HEK293 (cell line): ENCODE results near the gene JMJD4.

ENCODE experiments used
- HOXA7 ChIP-seq: sonication (generic); formaldehyde crosslinking; IDR thresholded peaks from 2 replicates; pipeline ENCODE4 v1.8.1; 2022; ENCODE audit warnings: missing genetic modification reagents, borderline replicate concordance
- ZBTB1 ChIP-seq: fragments of 450-650 bp; formaldehyde crosslinking; IDR thresholded peaks from 2 replicates; pipeline ENCODE4 v1.5.1; 2016; ENCODE audit warnings: missing biosample characterization, missing genetic modification characterization
- ZBTB48 ChIP-seq: fragments of 450-650 bp; formaldehyde crosslinking; IDR thresholded peaks from 2 replicates; pipeline ENCODE4 v1.5.1; 2016; ENCODE audit warnings: missing biosample characterization, missing genetic modification characterization
- ZNF184 ChIP-seq: fragments of 450-650 bp; IDR thresholded peaks from 2 replicates; pipeline ENCODE4 v1.5.1; 2018; ENCODE audit warnings: missing biosample characterization, mild to moderate bottlenecking, missing genetic modification characterization
- ZNF23 ChIP-seq: fragments of 450-650 bp; formaldehyde crosslinking; IDR thresholded peaks from 2 replicates; pipeline ENCODE4 v1.5.1; 2016; ENCODE audit warnings: missing biosample characterization, missing genetic modification characterization, borderline replicate concordance
- ZNF274 ChIP-seq, 2 experiments: fragments of 200-500 bp in 1 of 2; fragments of 450-650 bp in 1 of 2; sonication (Bioruptor generic) in 1 of 2; formaldehyde crosslinking in 1 of 2; IDR thresholded peaks; 2 replicates each; pipeline versions ENCODE4 v1.5.1 to v1.6.1; 2014 to 2016; ENCODE audit warnings: borderline replicate concordance in 1 of 2, inconsistent platforms in 1 of 2, low read length in 1 of 2, missing biosample characterization in 1 of 2, missing genetic modification characterization in 1 of 2
- TF ChIP-seq, protein P1 (sequence below): fragments of 450-650 bp; formaldehyde crosslinking; IDR thresholded peaks from 2 replicates; pipeline ENCODE4 v1.5.1; 2016; ENCODE audit warnings: missing biosample characterization, missing genetic modification characterization
- TF ChIP-seq, protein P2 (sequence below): fragments of 450-650 bp; formaldehyde crosslinking; IDR thresholded peaks from 2 replicates; pipeline ENCODE4 v1.5.1; 2017; ENCODE audit warnings: missing biosample characterization, missing genetic modification characterization
- TF ChIP-seq, protein P3 (sequence below): fragments of 450-650 bp; formaldehyde crosslinking; IDR thresholded peaks from 2 replicates; pipeline ENCODE4 v1.5.1; 2016; ENCODE audit warnings: missing biosample characterization, missing genetic modification characterization
- TF ChIP-seq, protein P4 (sequence below): fragments of 450-650 bp; formaldehyde crosslinking; conservative IDR thresholded peaks from 2 replicates; pipeline ENCODE4 v1.5.1; 2016; ENCODE audit warnings: low read depth, missing biosample characterization, missing genetic modification characterization
- TF ChIP-seq, protein P5 (sequence below): fragments of 450-650 bp; formaldehyde crosslinking; IDR thresholded peaks from 2 replicates; pipeline ENCODE4 v1.5.1; 2016; ENCODE audit warnings: missing biosample characterization, missing genetic modification characterization

DNA sequence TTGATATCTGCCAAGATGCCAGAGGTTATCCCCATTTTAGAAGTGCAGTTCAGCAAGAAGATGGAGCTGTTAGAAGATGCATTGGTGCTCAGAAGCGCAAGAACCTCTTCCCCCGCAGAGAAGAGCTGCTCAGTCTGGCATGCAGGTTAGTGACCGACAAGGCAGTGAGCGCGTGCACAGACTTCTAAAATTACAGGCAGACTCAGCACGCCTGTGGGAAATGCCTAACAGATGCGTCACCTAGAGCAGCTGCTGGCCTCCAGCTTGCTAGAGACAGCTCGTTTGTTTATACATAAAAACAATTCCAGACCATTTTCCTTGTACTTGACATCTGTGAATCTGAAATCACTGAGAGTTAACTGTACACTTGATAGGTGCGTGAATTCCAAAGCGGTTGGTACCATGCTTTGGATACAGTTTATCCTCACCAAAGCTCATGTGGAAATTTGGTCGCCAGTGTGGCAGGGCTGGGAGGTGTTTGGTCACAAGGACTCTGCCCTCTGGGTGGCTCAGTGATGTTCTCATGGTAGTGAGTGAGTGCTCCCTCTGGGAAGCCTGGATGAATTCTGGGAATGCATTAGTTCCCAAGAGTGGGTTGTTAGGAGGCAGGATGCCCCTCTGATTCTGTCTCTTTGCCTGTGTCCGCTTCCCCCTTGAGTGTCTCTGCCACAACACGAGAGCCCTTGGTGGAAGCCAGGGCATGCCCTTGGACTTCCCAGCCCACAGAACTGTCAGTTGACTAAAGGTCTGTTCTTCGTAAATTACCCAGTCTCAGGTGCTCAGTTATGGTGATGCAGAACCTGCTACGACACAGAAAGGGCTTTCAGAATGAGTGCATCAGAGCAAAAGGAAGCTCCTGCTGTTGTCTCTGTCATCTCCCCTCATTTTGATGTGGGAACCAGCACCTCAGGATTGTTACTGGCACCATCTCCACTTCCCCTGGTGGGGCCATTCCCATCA lies 24.5 kb upstream of the JMJD4 start:
- TF ChIP-seq, protein P1, sequence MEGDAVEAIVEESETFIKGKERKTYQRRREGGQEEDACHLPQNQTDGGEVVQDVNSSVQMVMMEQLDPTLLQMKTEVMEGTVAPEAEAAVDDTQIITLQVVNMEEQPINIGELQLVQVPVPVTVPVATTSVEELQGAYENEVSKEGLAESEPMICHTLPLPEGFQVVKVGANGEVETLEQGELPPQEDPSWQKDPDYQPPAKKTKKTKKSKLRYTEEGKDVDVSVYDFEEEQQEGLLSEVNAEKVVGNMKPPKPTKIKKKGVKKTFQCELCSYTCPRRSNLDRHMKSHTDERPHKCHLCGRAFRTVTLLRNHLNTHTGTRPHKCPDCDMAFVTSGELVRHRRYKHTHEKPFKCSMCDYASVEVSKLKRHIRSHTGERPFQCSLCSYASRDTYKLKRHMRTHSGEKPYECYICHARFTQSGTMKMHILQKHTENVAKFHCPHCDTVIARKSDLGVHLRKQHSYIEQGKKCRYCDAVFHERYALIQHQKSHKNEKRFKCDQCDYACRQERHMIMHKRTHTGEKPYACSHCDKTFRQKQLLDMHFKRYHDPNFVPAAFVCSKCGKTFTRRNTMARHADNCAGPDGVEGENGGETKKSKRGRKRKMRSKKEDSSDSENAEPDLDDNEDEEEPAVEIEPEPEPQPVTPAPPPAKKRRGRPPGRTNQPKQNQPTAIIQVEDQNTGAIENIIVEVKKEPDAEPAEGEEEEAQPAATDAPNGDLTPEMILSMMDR (tag by site-specific recombination), result no peak
- TF ChIP-seq, protein P2, sequence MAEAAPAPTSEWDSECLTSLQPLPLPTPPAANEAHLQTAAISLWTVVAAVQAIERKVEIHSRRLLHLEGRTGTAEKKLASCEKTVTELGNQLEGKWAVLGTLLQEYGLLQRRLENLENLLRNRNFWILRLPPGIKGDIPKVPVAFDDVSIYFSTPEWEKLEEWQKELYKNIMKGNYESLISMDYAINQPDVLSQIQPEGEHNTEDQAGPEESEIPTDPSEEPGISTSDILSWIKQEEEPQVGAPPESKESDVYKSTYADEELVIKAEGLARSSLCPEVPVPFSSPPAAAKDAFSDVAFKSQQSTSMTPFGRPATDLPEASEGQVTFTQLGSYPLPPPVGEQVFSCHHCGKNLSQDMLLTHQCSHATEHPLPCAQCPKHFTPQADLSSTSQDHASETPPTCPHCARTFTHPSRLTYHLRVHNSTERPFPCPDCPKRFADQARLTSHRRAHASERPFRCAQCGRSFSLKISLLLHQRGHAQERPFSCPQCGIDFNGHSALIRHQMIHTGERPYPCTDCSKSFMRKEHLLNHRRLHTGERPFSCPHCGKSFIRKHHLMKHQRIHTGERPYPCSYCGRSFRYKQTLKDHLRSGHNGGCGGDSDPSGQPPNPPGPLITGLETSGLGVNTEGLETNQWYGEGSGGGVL, result no peak
- TF ChIP-seq ZNF184 (tag by site-specific recombination), result no peak
- no peak for TF ChIP-seq ZBTB1 (tag by site-specific recombination)
- TF ChIP-seq, protein P3, sequence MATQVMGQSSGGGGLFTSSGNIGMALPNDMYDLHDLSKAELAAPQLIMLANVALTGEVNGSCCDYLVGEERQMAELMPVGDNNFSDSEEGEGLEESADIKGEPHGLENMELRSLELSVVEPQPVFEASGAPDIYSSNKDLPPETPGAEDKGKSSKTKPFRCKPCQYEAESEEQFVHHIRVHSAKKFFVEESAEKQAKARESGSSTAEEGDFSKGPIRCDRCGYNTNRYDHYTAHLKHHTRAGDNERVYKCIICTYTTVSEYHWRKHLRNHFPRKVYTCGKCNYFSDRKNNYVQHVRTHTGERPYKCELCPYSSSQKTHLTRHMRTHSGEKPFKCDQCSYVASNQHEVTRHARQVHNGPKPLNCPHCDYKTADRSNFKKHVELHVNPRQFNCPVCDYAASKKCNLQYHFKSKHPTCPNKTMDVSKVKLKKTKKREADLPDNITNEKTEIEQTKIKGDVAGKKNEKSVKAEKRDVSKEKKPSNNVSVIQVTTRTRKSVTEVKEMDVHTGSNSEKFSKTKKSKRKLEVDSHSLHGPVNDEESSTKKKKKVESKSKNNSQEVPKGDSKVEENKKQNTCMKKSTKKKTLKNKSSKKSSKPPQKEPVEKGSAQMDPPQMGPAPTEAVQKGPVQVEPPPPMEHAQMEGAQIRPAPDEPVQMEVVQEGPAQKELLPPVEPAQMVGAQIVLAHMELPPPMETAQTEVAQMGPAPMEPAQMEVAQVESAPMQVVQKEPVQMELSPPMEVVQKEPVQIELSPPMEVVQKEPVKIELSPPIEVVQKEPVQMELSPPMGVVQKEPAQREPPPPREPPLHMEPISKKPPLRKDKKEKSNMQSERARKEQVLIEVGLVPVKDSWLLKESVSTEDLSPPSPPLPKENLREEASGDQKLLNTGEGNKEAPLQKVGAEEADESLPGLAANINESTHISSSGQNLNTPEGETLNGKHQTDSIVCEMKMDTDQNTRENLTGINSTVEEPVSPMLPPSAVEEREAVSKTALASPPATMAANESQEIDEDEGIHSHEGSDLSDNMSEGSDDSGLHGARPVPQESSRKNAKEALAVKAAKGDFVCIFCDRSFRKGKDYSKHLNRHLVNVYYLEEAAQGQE (tag by site-specific recombination), result no peak
- no peak for TF ChIP-seq HOXA7
- TF ChIP-seq ZBTB48 (tag by site-specific recombination), result no peak
- no peak for TF ChIP-seq ZNF23
- no peak for TF ChIP-seq ZNF274 (IDR thresholded peaks at IDR 0.05; ENCODE audit: low read length)
- TF ChIP-seq ZNF274 (tag by site-specific recombination; IDR thresholded peaks at IDR 0.05; ENCODE audit: borderline replicate concordance), result no peak
- TF ChIP-seq, protein P4, sequence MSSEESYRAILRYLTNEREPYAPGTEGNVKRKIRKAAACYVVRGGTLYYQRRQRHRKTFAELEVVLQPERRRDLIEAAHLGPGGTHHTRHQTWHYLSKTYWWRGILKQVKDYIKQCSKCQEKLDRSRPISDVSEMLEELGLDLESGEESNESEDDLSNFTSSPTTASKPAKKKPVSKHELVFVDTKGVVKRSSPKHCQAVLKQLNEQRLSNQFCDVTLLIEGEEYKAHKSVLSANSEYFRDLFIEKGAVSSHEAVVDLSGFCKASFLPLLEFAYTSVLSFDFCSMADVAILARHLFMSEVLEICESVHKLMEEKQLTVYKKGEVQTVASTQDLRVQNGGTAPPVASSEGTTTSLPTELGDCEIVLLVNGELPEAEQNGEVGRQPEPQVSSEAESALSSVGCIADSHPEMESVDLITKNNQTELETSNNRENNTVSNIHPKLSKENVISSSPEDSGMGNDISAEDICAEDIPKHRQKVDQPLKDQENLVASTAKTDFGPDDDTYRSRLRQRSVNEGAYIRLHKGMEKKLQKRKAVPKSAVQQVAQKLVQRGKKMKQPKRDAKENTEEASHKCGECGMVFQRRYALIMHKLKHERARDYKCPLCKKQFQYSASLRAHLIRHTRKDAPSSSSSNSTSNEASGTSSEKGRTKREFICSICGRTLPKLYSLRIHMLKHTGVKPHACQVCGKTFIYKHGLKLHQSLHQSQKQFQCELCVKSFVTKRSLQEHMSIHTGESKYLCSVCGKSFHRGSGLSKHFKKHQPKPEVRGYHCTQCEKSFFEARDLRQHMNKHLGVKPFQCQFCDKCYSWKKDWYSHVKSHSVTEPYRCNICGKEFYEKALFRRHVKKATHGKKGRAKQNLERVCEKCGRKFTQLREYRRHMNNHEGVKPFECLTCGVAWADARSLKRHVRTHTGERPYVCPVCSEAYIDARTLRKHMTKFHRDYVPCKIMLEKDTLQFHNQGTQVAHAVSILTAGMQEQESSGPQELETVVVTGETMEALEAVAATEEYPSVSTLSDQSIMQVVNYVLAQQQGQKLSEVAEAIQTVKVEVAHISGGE, result no peak
- TF ChIP-seq, protein P5, sequence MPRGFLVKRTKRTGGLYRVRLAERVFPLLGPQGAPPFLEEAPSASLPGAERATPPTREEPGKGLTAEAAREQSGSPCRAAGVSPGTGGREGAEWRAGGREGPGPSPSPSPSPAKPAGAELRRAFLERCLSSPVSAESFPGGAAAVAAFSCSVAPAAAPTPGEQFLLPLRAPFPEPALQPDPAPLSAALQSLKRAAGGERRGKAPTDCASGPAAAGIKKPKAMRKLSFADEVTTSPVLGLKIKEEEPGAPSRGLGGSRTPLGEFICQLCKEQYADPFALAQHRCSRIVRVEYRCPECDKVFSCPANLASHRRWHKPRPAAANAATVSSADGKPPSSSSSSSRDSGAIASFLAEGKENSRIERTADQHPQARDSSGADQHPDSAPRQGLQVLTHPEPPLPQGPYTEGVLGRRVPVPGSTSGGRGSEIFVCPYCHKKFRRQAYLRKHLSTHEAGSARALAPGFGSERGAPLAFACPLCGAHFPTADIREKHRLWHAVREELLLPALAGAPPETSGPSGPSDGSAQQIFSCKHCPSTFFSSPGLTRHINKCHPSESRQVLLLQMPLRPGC (tag by site-specific recombination), result no peak
